ENCODE data around the gene GP1BB.
A peak's percentile ranks its signal among the peaks of the same experiment; 100 is the strongest.

GRCh38 chr22:19679522-19680101, 43.7 kb upstream of the GP1BB start:
- TF ChIP-seq, protein P1, sequence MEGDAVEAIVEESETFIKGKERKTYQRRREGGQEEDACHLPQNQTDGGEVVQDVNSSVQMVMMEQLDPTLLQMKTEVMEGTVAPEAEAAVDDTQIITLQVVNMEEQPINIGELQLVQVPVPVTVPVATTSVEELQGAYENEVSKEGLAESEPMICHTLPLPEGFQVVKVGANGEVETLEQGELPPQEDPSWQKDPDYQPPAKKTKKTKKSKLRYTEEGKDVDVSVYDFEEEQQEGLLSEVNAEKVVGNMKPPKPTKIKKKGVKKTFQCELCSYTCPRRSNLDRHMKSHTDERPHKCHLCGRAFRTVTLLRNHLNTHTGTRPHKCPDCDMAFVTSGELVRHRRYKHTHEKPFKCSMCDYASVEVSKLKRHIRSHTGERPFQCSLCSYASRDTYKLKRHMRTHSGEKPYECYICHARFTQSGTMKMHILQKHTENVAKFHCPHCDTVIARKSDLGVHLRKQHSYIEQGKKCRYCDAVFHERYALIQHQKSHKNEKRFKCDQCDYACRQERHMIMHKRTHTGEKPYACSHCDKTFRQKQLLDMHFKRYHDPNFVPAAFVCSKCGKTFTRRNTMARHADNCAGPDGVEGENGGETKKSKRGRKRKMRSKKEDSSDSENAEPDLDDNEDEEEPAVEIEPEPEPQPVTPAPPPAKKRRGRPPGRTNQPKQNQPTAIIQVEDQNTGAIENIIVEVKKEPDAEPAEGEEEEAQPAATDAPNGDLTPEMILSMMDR (IDR thresholded peaks at IDR 0.05): peak; percentile 73 to 91 (median 80)
- TF ChIP-seq POLR2A (IDR thresholded peaks at IDR 0.05): no peak
